Stomach (tissue), 4 donors: ENCODE results near the gene PIMREG.

ENCODE experiments used
- POLR2A ChIP-seq, 4 donors: fragments of 450-650 bp; IDR thresholded peaks; one replicate each; pipeline ENCODE4 v1.6.1; 2016; ENCODE audit warnings: antibody characterized with exemption in 4 of 4, control low read depth in 2 of 4, mild to moderate bottlenecking in 1 of 4, moderate library complexity in 1 of 4
- TF ChIP-seq, protein P1 (sequence below), 7 experiments: fragments of 450-650 bp in 4 of 7; fragments of 200-600 bp in 3 of 7; sonication (generic) in 3 of 7; IDR thresholded peaks; one replicate each; pipeline ENCODE4 v1.5.1; 2016 to 2019; ENCODE audit warnings: antibody characterized with exemption in 7 of 7, control low read depth in 2 of 7, mild to moderate bottlenecking in 1 of 7

- TF ChIP-seq POLR2A (IDR thresholded peaks at IDR 0.05), result no peak
- TF ChIP-seq, protein P1, sequence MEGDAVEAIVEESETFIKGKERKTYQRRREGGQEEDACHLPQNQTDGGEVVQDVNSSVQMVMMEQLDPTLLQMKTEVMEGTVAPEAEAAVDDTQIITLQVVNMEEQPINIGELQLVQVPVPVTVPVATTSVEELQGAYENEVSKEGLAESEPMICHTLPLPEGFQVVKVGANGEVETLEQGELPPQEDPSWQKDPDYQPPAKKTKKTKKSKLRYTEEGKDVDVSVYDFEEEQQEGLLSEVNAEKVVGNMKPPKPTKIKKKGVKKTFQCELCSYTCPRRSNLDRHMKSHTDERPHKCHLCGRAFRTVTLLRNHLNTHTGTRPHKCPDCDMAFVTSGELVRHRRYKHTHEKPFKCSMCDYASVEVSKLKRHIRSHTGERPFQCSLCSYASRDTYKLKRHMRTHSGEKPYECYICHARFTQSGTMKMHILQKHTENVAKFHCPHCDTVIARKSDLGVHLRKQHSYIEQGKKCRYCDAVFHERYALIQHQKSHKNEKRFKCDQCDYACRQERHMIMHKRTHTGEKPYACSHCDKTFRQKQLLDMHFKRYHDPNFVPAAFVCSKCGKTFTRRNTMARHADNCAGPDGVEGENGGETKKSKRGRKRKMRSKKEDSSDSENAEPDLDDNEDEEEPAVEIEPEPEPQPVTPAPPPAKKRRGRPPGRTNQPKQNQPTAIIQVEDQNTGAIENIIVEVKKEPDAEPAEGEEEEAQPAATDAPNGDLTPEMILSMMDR (IDR thresholded peaks at IDR 0.05), result peak in 6 of 7 experiments; percentile 43 to 97 (median 92)
These were observed 29.0 kb downstream of the PIMREG start for GRCh38 chr17:6473128-6473767.
